Kidney epithelial cell (primary cell): ENCODE measurements around the gene DNAJB4. TPM values are rescaled to one million over a fixed set of nuclear protein-coding genes. Genes with fewer than 3 reads are reported as not detected.
"Not testable (repeated sequence)": the region's sequence is repeated elsewhere in the genome, so short reads cannot be mapped to it uniquely, and the experiment has no call there.

Experiments used
- DNase-seq: peaks from one replicate; pipeline ENCODE4 v3.0.0-alpha.2; 2010; ENCODE audit warnings: low read depth
- H3K27me3 ChIP-seq: 2 replicates; pipeline ENCODE4 v1.6.0; 2011; ENCODE audit warnings: low read length; ENCODE audit not compliant: control insufficient read depth, insufficient read depth
- H3K36me3 ChIP-seq: 2 replicates; pipeline ENCODE4 v1.5.1; 2011; ENCODE audit warnings: low read length; ENCODE audit not compliant: control insufficient read depth, insufficient read depth
- H3K4me3 ChIP-seq: 2 replicates; pipeline ENCODE4 v1.5.1; 2011; ENCODE audit warnings: low read depth, mild to moderate bottlenecking, control low read depth, low read length
- total RNA-seq: library from RNA; depleted of rRNA; stranded (reverse); fragments of >200 nt; gene quantifications from 2 replicates; pipeline ENCODE4 v1.2.3, GENCODE V29; 2015
- TF ChIP-seq, protein P1 (sequence below): IDR thresholded peaks from 2 replicates; pipeline ENCODE4 v1.5.1; 2011; ENCODE audit warnings: mild to moderate bottlenecking, moderate library complexity, low read length, control low read depth, inconsistent platforms; ENCODE audit not compliant: insufficient read depth, poor library complexity, severe bottlenecking

The DNAJB4 gene
- total RNA-seq, 1 donor from 2014 or later = 7.3 TPM

DNA sequence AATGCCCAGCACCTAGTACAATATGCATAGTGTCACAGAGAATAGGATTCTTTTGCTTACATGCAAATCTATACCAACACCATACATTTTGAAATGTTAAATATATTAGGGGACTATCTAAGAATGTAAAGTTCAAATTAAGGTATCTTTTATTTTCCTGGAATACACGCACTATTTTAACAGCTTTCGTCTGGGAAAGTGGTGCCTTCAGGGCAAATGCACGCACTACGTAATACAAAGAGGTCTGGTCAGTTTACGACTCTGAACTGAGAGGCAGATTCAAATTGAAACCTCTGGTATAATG is 26.8 kb upstream of the DNAJB4 start:
- no peak for DNase-seq
- TF ChIP-seq, protein P1, sequence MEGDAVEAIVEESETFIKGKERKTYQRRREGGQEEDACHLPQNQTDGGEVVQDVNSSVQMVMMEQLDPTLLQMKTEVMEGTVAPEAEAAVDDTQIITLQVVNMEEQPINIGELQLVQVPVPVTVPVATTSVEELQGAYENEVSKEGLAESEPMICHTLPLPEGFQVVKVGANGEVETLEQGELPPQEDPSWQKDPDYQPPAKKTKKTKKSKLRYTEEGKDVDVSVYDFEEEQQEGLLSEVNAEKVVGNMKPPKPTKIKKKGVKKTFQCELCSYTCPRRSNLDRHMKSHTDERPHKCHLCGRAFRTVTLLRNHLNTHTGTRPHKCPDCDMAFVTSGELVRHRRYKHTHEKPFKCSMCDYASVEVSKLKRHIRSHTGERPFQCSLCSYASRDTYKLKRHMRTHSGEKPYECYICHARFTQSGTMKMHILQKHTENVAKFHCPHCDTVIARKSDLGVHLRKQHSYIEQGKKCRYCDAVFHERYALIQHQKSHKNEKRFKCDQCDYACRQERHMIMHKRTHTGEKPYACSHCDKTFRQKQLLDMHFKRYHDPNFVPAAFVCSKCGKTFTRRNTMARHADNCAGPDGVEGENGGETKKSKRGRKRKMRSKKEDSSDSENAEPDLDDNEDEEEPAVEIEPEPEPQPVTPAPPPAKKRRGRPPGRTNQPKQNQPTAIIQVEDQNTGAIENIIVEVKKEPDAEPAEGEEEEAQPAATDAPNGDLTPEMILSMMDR = no peak
- peak overlapping the region; percentile 76 for H3K4me3 ChIP-seq
- no peaks in the 10 kb centered on the region for H3K27me3 ChIP-seq
- H3K36me3 ChIP-seq = no peaks in the 10 kb centered on the region

GRCh38 chr1:77978293-77978968 is 26.3 kb upstream of the DNAJB4 start:
- Histone ChIP-seq H3K27me3 (no peaks in the 10 kb centered on the region), H3K36me3 (no peaks in the 10 kb centered on the region), H3K4me3 (peak overlapping the region; percentile 76)
- DNase-seq = peak; percentile 83
- TF ChIP-seq, protein P1 = no peak

- peak; percentile 92 for DNase-seq
- Histone ChIP-seq H3K4me3 (peak within 1 kb of the TSS; percentile 76), H3K36me3 (no peaks in the 10 kb centered on the region), H3K27me3 (no peaks in the 10 kb centered on the region)
- TF ChIP-seq, protein P1 = peak; percentile 79
Measured at GRCh38 chr1:77978969-77979876, 25.5 kb upstream of the DNAJB4 start, which contains the start of gene FUBP1. Gene FUBP1, minus strand, starts transcription at chr1:77979072. Its CDS starts 68 bp downstream, at chr1:77979004.

- not testable (repeated sequence) for DNase-seq, H3K36me3 ChIP-seq, H3K27me3 ChIP-seq, H3K4me3 ChIP-seq
Measured at GRCh38 chr1:77983352-77983996, 21.3 kb upstream of the DNAJB4 start.

- Histone ChIP-seq H3K27me3 (no peaks in the 10 kb centered on the region), H3K4me3 (no peak overlapping the region), H3K36me3 (no peaks in the 10 kb centered on the region)
- DNase-seq = no peak
- TF ChIP-seq, protein P1 = no peak
Measured at GRCh38 chr1:77983997-77984355, 20.8 kb upstream of the DNAJB4 start.

GRCh38 chr1:77984629-77985028 is 20.1 kb upstream of the DNAJB4 start:
- no peak for DNase-seq
- Histone ChIP-seq H3K27me3 (no peaks in the 10 kb centered on the region), H3K4me3 (no peak overlapping the region), H3K36me3 (no peaks in the 10 kb centered on the region)
- TF ChIP-seq, protein P1 = no peak
